Loucy (cell line): ENCODE data around the gene PTPRC.

Source experiments
- CTCF ChIP-seq: fragments of 200-600 bp; sonication (generic); conservative IDR thresholded peaks from 2 replicates; pipeline ENCODE4 v1.5.1; 2014; ENCODE audit warnings: mild to moderate bottlenecking, antibody characterized with exemption, low read length
- EZH2phosphoT487 ChIP-seq: fragments of 200-600 bp; IDR thresholded peaks from 2 replicates; pipeline ENCODE4 v1.6.1; 2018; ENCODE audit warnings: antibody characterized with exemption, mild to moderate bottlenecking, moderate library complexity, borderline replicate concordance

GRCh38 chr1:198656500-198656932 lies 17.7 kb downstream of the PTPRC start:
- TF ChIP-seq CTCF (no peak), EZH2phosphoT487 (no peak)
